Neural progenitor cell (in vitro differentiated cells): Measurements from ENCODE around the gene PLVAP. TPM values are rescaled to one million over a fixed set of nuclear protein-coding genes. Genes with fewer than 3 reads are reported as not detected.
A peak's percentile ranks its signal among the peaks of the same experiment; 100 is the strongest.

Experiments used
- DNase-seq: peaks from one replicate; pipeline ENCODE4 v3.0.0-alpha.2; 2016; ENCODE audit warnings: low spot score
- H2AFZ ChIP-seq: fragments of 200-600 bp; sonication (generic); replicated peaks from 2 replicates; pipeline ENCODE4 v1.6.1; 2016; ENCODE audit warnings: antibody characterized with exemption
- H3F3A ChIP-seq: fragments of 200-600 bp; sonication (generic); 2 replicates; pipeline ENCODE4 v1.6.1; 2016; ENCODE audit warnings: antibody characterized with exemption, low read depth
- H3K27ac ChIP-seq: fragments of 200-600 bp; sonication (generic); 2 replicates; pipeline ENCODE4 v1.5.1; 2016; ENCODE audit warnings: mild to moderate bottlenecking
- H3K27me3 ChIP-seq: fragments of 200-600 bp; sonication (generic); 2 replicates; pipeline ENCODE4 v1.6.1; 2016; ENCODE audit warnings: mild to moderate bottlenecking, moderate library complexity
- H3K36me3 ChIP-seq: fragments of 200-600 bp; sonication (generic); 2 replicates; pipeline ENCODE4 v1.5.1; 2016
- H3K4me1 ChIP-seq: fragments of 200-600 bp; sonication (generic); 2 replicates; pipeline ENCODE4 v1.6.1; 2016; ENCODE audit warnings: mixed run types
- H3K4me2 ChIP-seq: fragments of 200-600 bp; sonication (generic); 2 replicates; pipeline ENCODE4 v1.6.1; 2016
- H3K4me3 ChIP-seq: fragments of 200-600 bp; sonication (generic); 2 replicates; pipeline ENCODE4 v1.5.1; 2016
- H3K79me2 ChIP-seq: fragments of 200-600 bp; sonication (generic); 2 replicates; pipeline ENCODE4 v1.6.1; 2016; ENCODE audit warnings: low read depth
- H3K9ac ChIP-seq: fragments of 200-600 bp; sonication (generic); 2 replicates; pipeline ENCODE4 v1.6.1; 2016
- H3K9me3 ChIP-seq: fragments of 200-600 bp; sonication (generic); 2 replicates; pipeline ENCODE4 v1.5.1; 2016; ENCODE audit warnings: low read depth
- H4K20me1 ChIP-seq: fragments of 200-600 bp; sonication (generic); 2 replicates; pipeline ENCODE4 v1.6.1; 2016; ENCODE audit warnings: low read depth
- H3K27ac Mint-ChIP-seq: 3 replicates; pipeline ENCODE4 v1.8.0; 2021; ENCODE audit warnings: mixed read lengths
- H3K27me3 Mint-ChIP-seq: 2 replicates; pipeline ENCODE4 v1.8.0; 2022; ENCODE audit warnings: low read depth, mild to moderate bottlenecking, inconsistent platforms, moderate library complexity, mixed read lengths; ENCODE audit not compliant: insufficient read depth
- H3K36me3 Mint-ChIP-seq: 3 replicates; pipeline ENCODE4 v1.8.0; 2021; ENCODE audit warnings: mixed read lengths
- H3K4me1 Mint-ChIP-seq: 3 replicates; pipeline ENCODE4 v1.8.0; 2021; ENCODE audit warnings: mixed read lengths
- H3K4me3 Mint-ChIP-seq: 3 replicates; pipeline ENCODE4 v1.8.0; 2021; ENCODE audit warnings: mild to moderate bottlenecking, moderate library complexity, mixed read lengths
- H3K9me3 Mint-ChIP-seq: 3 replicates; pipeline ENCODE4 v1.8.0; 2020; ENCODE audit warnings: mixed read lengths
- CTCF ChIP-seq: fragments of 200-600 bp; sonication (generic); IDR thresholded peaks from 2 replicates; pipeline ENCODE4 v1.5.1; 2017; ENCODE audit warnings: antibody characterized with exemption, mild to moderate bottlenecking
- EZH2 ChIP-seq: fragments of 200-600 bp; sonication (generic); IDR thresholded peaks from 2 replicates; pipeline ENCODE4 v1.6.1; 2017; ENCODE audit warnings: antibody characterized with exemption, mild to moderate bottlenecking, moderate library complexity
- EZH2phosphoT487 ChIP-seq: fragments of 200-600 bp; sonication (generic); IDR thresholded peaks from 2 replicates; pipeline ENCODE4 v1.6.1; 2017; ENCODE audit warnings: antibody characterized with exemption
- total RNA-seq: library from RNA; depleted of rRNA; stranded (reverse); fragments of >200 nt; gene quantifications from 2 replicates; pipeline ENCODE4 v1.2.3, GENCODE V29; 2015; ENCODE audit warnings: low replicate concordance

PLVAP gene
- total RNA-seq, 1 donor from 2014 or later: 0.11 TPM

- peaks cover 6% of the 10 kb centered on the region for H4K20me1 ChIP-seq
- TF ChIP-seq CTCF (no peak), EZH2phosphoT487 (no peak), EZH2 (no peak)
- H3K27ac Mint-ChIP-seq: no peak overlapping the region
- DNase-seq: no peak
- H3K4me3 Mint-ChIP-seq: no peak overlapping the region
- H3K36me3 Mint-ChIP-seq: peaks cover 3% of the 10 kb centered on the region
- H3K4me2 ChIP-seq: no peak overlapping the region
- no peaks in the 10 kb centered on the region for H3K79me2 ChIP-seq
- H2AFZ ChIP-seq: no peak overlapping the region
- no peak overlapping the region for H3K4me3 ChIP-seq
- H3F3A ChIP-seq: peaks cover 40% of the 10 kb centered on the region
- H3K27me3 ChIP-seq: peaks cover 13% of the 10 kb centered on the region
- H3K4me1 ChIP-seq: peaks cover 18% of the 10 kb centered on the region
- no peak overlapping the region for H3K27ac ChIP-seq
- H3K9me3 ChIP-seq: no peaks in the 10 kb centered on the region
- no peaks in the 10 kb centered on the region for H3K36me3 ChIP-seq
- no peak overlapping the region for H3K9ac ChIP-seq
- no peaks in the 10 kb centered on the region for H3K9me3 Mint-ChIP-seq
- H3K4me1 Mint-ChIP-seq: peaks cover 5% of the 10 kb centered on the region
- H3K27me3 Mint-ChIP-seq: peaks cover 4% of the 10 kb centered on the region
Observed at GRCh38 chr19:17324357-17325114, 52.6 kb downstream of the PLVAP start.

- Mint-ChIP-seq H3K4me1 (peaks cover 5% of the 10 kb centered on the region), H3K27ac (no peak overlapping the region), H3K9me3 (no peaks in the 10 kb centered on the region), H3K36me3 (peaks cover 3% of the 10 kb centered on the region), H3K4me3 (no peak overlapping the region), H3K27me3 (peaks cover 4% of the 10 kb centered on the region)
- peaks cover 6% of the 10 kb centered on the region for H4K20me1 ChIP-seq
- H3K79me2 ChIP-seq: no peaks in the 10 kb centered on the region
- no peak for DNase-seq
- no peak overlapping the region for H2AFZ ChIP-seq
- H3K36me3 ChIP-seq: no peaks in the 10 kb centered on the region
- H3K27me3 ChIP-seq: peaks cover 7% of the 10 kb centered on the region
- H3K27ac ChIP-seq: no peak overlapping the region
- peaks cover 39% of the 10 kb centered on the region for H3F3A ChIP-seq
- no peaks in the 10 kb centered on the region for H3K9me3 ChIP-seq
- TF ChIP-seq CTCF (no peak), EZH2 (no peak), EZH2phosphoT487 (no peak)
- no peak overlapping the region for H3K4me2 ChIP-seq
- peaks cover 17% of the 10 kb centered on the region for H3K4me1 ChIP-seq
- no peak overlapping the region for H3K9ac ChIP-seq
- H3K4me3 ChIP-seq: no peak overlapping the region
Observed at GRCh38 chr19:17323964-17324332, 53.2 kb downstream of the PLVAP start.

GRCh38 chr19:17323300-17323963 is 53.7 kb downstream of the PLVAP start:
- Histone ChIP-seq H3K4me1 (peaks cover 15% of the 10 kb centered on the region), H2AFZ (no peak overlapping the region), H3K27ac (peak overlapping the region; percentile 27), H3K27me3 (peaks cover 2% of the 10 kb centered on the region), H4K20me1 (peaks cover 6% of the 10 kb centered on the region), H3K4me3 (no peak overlapping the region), H3K36me3 (no peaks in the 10 kb centered on the region), H3K9me3 (no peaks in the 10 kb centered on the region), H3K79me2 (no peaks in the 10 kb centered on the region), H3K9ac (no peak overlapping the region), H3K4me2 (no peak overlapping the region), H3F3A (peaks cover 34% of the 10 kb centered on the region)
- no peak for TF ChIP-seq EZH2
- no peak for TF ChIP-seq CTCF
- TF ChIP-seq EZH2phosphoT487: no peak
- Mint-ChIP-seq H3K27me3 (peaks cover 4% of the 10 kb centered on the region), H3K9me3 (no peaks in the 10 kb centered on the region), H3K4me1 (peaks cover 5% of the 10 kb centered on the region), H3K27ac (no peak overlapping the region), H3K4me3 (no peak overlapping the region), H3K36me3 (peaks cover 3% of the 10 kb centered on the region)
- no peak for DNase-seq
